BLaER1 treated with 17β-estradiol and CSF1 and Interleukin-3, amounts not matched to agents 10 nM and 100 nM (cell line): Measurements from ENCODE around the gene COG5.

Source experiments
- H3K27ac ChIP-seq, 11 experiments: shearing (Covaris generic); formaldehyde crosslinking; 2 replicates each; pipeline ENCODE4 v1.8.1; 2022
- H3K27me3 ChIP-seq, 11 experiments: shearing (Covaris generic); formaldehyde crosslinking; 2 replicates each; pipeline ENCODE4 v1.8.1; 2022
- H3K36me3 ChIP-seq, 11 experiments: shearing (Covaris generic); formaldehyde crosslinking; 2 replicates each; pipeline ENCODE4 v1.8.1; 2022
- H3K4me1 ChIP-seq, 10 experiments: shearing (Covaris generic); formaldehyde crosslinking; 2 replicates each; pipeline ENCODE4 v1.8.1; 2022
- H3K4me2 ChIP-seq, 11 experiments: shearing (Covaris generic); formaldehyde crosslinking; 2 replicates each; pipeline ENCODE4 v1.8.1; 2022
- H3K4me3 ChIP-seq, 10 experiments: shearing (Covaris generic); formaldehyde crosslinking; 2 replicates each; pipeline ENCODE4 v1.8.1; 2022
- H3K9ac ChIP-seq, 11 experiments: shearing (Covaris generic); formaldehyde crosslinking; 2 replicates each; pipeline ENCODE4 v1.8.1; 2022
- H3K9me3 ChIP-seq, 11 experiments: shearing (Covaris generic); formaldehyde crosslinking; replicated peaks in 1 of 11; 2 replicates each; pipeline ENCODE4 v1.8.1; 2022
- H4K20me1 ChIP-seq, 11 experiments: shearing (Covaris generic); formaldehyde crosslinking; 2 replicates each; pipeline ENCODE4 v1.8.1; 2022
- Cebpa-rat ChIP-seq, 11 experiments: shearing (Covaris generic); IDR thresholded peaks; 2 replicates each; pipeline ENCODE4 v1.8.1; 2022

COG5 gene

DNA sequence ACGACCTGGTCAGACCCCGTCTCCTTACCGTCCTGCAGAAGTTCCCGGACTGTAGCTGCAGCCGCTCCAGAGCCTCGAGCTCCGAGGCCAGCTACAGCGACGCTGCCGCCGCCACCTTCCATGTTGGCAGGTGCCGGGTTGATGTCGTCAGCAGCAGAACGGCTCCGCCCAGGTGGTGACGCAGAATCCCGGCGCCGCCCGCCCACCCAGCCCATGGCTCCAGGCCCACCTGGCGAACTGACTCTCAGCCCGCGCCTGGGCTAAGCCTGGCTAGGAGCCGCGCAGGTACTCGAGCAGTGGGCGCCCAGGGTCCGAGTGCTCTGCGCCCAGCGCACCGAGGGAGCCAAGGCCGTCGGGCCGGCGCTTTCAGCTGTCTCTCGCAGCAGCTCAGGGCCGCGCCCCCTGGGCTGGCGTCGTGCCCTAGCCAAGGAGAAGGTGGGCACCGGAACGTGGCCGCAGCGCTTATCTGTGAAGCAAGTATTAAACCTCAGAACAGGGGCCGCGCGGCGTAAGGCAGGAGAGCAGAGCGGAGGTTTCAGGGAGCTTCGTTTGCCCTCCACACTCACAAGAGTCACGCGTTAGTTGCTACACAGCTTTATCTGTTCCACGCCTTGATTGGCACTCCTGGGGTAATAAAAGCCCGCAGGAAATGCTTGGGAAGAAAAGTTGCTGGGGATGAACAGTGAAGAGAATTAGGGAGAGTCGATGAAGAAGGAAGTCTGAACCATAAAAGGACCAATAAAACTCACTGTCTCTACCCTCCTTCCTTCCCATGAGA is at the start of gene COG5, which contains the start of gene DUS4L:
TSS of gene COG5 (minus strand) at position 146 of the 778 bp plus-strand sequence. CDS start at position 122, 24 bp downstream.
TSS of gene DUS4L (plus strand) at position 197 of the 778 bp plus-strand sequence. CDS start 3,100 bp downstream, outside the sequence.
- Histone ChIP-seq H3K9me3 (no peaks in the 10 kb centered on the region), H3K4me1 (peaks cover 34 to 55% (median 44%) of the 10 kb centered on the region in 10 experiments), H3K36me3 (peaks cover 0 to 17% (median 5%) of the 10 kb centered on the region in 11 experiments; a peak in 5 of 22 replicates), H3K27ac (peak within 1 kb of the TSS; percentile 84 to 93 (median 90)), H4K20me1 (peaks cover 0 to 22% (median 10%) of the 10 kb centered on the region in 11 experiments; a peak in 10 of 22 replicates), H3K9ac (peak within 1 kb of the TSS; percentile 82 to 94 (median 89)), H3K4me2 (peak within 1 kb of the TSS; percentile 77 to 93 (median 89)), H3K27me3 (no peaks in the 10 kb centered on the region), H3K4me3 (peak within 1 kb of the TSS; percentile 81 to 97 (median 88))
- TF ChIP-seq Cebpa-rat (IDR thresholded peaks at IDR 0.05), result no peak

DNA sequence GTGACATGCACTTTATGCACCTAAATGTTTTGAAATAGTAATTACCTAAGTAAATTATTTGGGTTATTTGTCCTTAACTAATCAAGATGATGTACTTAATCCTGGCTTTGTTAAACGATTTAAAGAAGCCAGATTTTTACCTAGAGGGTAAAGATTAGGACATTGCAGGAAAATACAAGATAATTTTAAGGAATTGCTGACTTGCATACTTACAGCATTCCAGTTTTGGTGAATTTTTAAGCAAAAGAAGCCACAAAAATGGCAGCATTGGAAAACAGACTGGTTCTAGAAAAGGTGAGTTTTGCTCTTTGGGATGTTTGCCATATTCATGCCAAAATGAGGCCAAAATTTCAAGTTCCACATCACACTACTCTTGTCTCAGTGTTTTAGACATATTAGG is 49.7 kb upstream of the COG5 start:
- peaks cover 5 to 53% (median 27%) of the 10 kb centered on the region in 11 experiments; a peak in 18 of 22 replicates for H3K36me3 ChIP-seq
- no peak overlapping the region for H3K4me3 ChIP-seq
- H3K9ac ChIP-seq, result no peak overlapping the region
- H3K27me3 ChIP-seq, result no peaks in the 10 kb centered on the region
- TF ChIP-seq Cebpa-rat (IDR thresholded peaks at IDR 0.05), result no peak
- H3K4me2 ChIP-seq, result no peak overlapping the region
- H3K4me1 ChIP-seq, result peaks cover 0 to 34% (median 0%) of the 10 kb centered on the region in 10 experiments; a peak in 4 of 20 replicates
- H4K20me1 ChIP-seq, result no peaks in the 10 kb centered on the region
- H3K9me3 ChIP-seq, result no peaks in the 10 kb centered on the region
- H3K27ac ChIP-seq, result no peak overlapping the region

DNA sequence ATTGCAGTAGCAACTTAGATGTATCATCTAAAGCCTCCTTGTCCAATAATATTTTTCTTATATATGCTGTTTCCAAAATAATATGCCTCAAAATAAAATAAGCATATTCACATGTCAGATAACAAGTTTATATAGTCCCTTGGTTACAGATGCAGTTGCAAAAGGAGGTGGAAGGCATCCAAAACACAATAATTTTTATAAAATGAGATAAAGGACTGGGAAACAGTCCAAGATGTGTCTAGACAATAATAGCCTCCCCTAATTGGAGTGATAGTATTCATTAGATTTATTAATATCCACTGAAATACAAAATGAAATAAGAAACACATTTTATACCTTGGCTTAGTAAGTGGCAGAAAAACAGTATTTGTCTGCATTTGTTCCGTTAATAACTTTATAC is 46.6 kb upstream of the COG5 start:
- Histone ChIP-seq H3K4me1 (peaks cover 0 to 9% (median 0%) of the 10 kb centered on the region in 10 experiments; a peak in 2 of 20 replicates), H4K20me1 (no peaks in the 10 kb centered on the region), H3K4me3 (no peak overlapping the region), H3K36me3 (peaks cover 5 to 52% (median 23%) of the 10 kb centered on the region in 11 experiments; a peak in 18 of 22 replicates), H3K9me3 (no peaks in the 10 kb centered on the region), H3K27ac (no peak overlapping the region), H3K9ac (no peak overlapping the region), H3K27me3 (no peaks in the 10 kb centered on the region), H3K4me2 (no peak overlapping the region)
- no peak for TF ChIP-seq Cebpa-rat (IDR thresholded peaks at IDR 0.05)

DNA sequence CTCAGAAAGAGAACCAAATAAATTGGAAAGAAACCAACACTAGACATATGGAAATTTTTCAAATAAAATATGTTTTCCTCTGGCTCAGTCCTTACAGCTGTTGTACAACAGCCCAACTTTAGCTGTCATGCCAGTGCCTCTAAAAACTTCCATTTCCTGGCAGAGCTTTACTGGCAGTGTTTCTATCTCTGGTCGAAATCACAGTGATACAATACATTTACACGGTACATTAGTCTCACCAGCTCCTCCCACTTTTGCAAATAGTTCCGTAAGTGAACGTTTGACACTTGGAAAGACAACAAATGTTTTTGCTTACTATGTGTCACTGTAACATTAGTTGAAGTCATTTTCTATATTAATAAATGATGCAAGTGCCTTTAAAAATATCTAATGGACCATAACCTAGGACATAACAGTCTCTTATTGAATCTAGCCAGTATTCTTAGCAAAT is 46.1 kb upstream of the COG5 start:
- TF ChIP-seq Cebpa-rat (IDR thresholded peaks at IDR 0.05), result no peak

DNA sequence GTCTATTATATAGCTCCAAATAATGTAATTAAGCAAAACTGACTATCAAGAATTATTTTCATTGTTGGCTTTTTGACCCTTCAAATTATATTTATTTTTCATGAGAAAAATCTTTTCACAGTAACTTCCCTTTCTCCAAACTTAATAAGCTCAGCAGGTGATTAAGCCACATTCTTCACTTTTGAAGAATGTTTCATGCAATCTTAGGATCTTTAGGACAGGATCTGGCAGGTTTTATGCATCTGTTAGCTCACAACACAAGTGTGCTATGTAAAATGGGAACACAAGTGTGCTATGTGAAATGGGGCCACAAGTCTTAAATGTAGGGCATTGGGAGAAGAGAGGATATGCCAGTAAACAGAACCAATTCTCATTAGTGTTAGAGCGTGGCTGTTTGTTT is 42.6 kb upstream of the COG5 start:
- Histone ChIP-seq H3K9me3 (no peaks in the 10 kb centered on the region), H3K4me2 (no peak overlapping the region), H3K27ac (no peak overlapping the region), H3K36me3 (peaks cover 0 to 56% (median 5%) of the 10 kb centered on the region in 11 experiments; a peak in 5 of 22 replicates), H3K4me3 (no peak overlapping the region), H3K4me1 (no peaks in the 10 kb centered on the region), H3K9ac (no peak overlapping the region), H4K20me1 (no peaks in the 10 kb centered on the region), H3K27me3 (no peaks in the 10 kb centered on the region)
- no peak for TF ChIP-seq Cebpa-rat (IDR thresholded peaks at IDR 0.05)

More for the DNA sequence above, 46.1 kb upstream of the COG5 start:
- Histone ChIP-seq H3K36me3 (peaks cover 5 to 52% (median 20%) of the 10 kb centered on the region in 11 experiments; a peak in 18 of 22 replicates), H3K4me3 (no peak overlapping the region), H3K4me2 (no peak overlapping the region), H3K9me3 (no peaks in the 10 kb centered on the region), H3K4me1 (peaks cover 0 to 6% (median 0%) of the 10 kb centered on the region in 10 experiments; a peak in 2 of 20 replicates), H3K9ac (no peak overlapping the region), H3K27ac (no peak overlapping the region), H4K20me1 (no peaks in the 10 kb centered on the region), H3K27me3 (no peaks in the 10 kb centered on the region)

DNA sequence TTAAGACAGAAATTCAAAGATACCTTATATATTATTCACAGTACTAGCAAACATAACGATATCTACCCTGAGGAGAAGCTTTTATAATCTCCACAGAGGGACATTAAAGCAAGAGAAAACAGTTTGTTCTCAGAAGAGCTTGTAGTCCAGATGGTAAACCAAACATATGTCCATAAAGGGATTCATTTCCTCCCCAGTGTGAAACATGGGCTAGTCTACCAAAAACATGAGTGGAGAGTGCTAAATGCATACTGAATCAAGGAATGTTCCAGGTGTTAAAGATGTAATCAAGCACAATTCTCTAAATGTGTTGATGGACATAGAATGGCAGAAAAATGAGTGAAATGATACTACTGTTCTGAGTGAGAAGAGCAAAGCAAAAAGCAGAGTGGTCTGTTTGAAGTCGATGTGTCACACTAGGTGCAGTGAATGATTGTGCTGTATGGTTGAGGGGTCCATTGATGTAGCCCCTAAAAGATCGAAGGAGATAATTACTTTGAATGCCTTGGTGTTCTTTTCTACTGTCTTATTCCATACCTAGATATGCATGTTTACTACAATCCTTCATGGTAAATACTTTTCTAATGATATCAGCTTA is 41.6 kb upstream of the COG5 start:
- peaks cover 0 to 65% (median 5%) of the 10 kb centered on the region in 11 experiments; a peak in 6 of 22 replicates for H3K36me3 ChIP-seq
- TF ChIP-seq Cebpa-rat (IDR thresholded peaks at IDR 0.05), result no peak
- no peaks in the 10 kb centered on the region for H3K4me1 ChIP-seq
- no peak overlapping the region for H3K27ac ChIP-seq
- H4K20me1 ChIP-seq, result no peaks in the 10 kb centered on the region
- no peaks in the 10 kb centered on the region for H3K27me3 ChIP-seq
- no peak overlapping the region for H3K4me3 ChIP-seq
- H3K9me3 ChIP-seq, result no peaks in the 10 kb centered on the region
- H3K9ac ChIP-seq, result no peak overlapping the region
- no peak overlapping the region for H3K4me2 ChIP-seq

DNA sequence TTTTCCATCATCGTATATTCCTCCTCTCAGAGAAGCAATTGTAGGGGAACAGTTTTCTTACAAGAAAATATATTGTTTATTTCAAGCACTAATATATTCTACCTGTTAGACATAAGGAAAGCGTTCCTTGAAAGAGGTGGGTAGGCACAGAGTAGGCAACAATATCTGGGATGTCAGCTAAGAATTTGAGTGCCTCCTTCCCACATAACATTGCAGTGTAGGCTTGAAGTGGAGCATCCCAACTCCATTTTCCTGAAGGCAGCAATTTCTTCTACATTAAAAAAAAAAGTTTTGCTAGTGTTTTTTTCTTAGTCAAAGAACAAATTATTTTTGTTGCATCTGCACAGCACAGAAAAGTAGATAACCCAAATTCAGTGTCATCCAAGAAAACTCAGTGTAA is 37.1 kb upstream of the COG5 start:
- TF ChIP-seq Cebpa-rat (IDR thresholded peaks at IDR 0.05), result no peak
- no peaks in the 10 kb centered on the region for H3K4me1 ChIP-seq
- H3K9me3 ChIP-seq, result no peaks in the 10 kb centered on the region
- H3K9ac ChIP-seq, result no peak overlapping the region
- H3K4me2 ChIP-seq, result no peak overlapping the region
- H3K27ac ChIP-seq, result no peak overlapping the region
- no peaks in the 10 kb centered on the region for H3K27me3 ChIP-seq
- no peak overlapping the region for H3K4me3 ChIP-seq
- H4K20me1 ChIP-seq, result no peaks in the 10 kb centered on the region
- H3K36me3 ChIP-seq, result peaks cover 0 to 59% (median 5%) of the 10 kb centered on the region in 11 experiments; a peak in 9 of 22 replicates

DNA sequence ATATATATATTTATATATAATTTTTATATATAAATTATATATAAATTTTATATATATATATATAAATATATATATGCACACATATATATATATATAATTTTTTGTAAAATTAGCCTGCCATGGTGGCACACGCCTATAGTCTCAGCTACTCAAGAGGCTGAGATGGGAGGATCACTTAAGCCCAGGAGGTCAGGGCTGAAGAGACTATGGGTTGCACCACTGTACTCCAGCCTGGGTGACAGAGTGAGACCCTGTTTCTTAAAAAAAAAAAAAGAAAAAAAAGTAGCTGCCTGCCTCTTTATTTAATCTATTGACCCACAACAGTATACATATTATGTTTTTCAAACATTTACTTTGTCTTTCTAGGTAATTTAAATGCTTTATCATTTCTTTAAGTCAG is 35.5 kb upstream of the COG5 start:
- Histone ChIP-seq H3K9me3 (no peaks in the 10 kb centered on the region), H3K4me1 (no peaks in the 10 kb centered on the region), H3K9ac (no peak overlapping the region), H3K36me3 (peaks cover 3 to 66% (median 17%) of the 10 kb centered on the region in 11 experiments; a peak in 19 of 22 replicates), H3K27ac (no peak overlapping the region), H3K27me3 (no peaks in the 10 kb centered on the region), H3K4me2 (no peak overlapping the region), H4K20me1 (no peaks in the 10 kb centered on the region), H3K4me3 (no peak overlapping the region)
- TF ChIP-seq Cebpa-rat (IDR thresholded peaks at IDR 0.05), result no peak

DNA sequence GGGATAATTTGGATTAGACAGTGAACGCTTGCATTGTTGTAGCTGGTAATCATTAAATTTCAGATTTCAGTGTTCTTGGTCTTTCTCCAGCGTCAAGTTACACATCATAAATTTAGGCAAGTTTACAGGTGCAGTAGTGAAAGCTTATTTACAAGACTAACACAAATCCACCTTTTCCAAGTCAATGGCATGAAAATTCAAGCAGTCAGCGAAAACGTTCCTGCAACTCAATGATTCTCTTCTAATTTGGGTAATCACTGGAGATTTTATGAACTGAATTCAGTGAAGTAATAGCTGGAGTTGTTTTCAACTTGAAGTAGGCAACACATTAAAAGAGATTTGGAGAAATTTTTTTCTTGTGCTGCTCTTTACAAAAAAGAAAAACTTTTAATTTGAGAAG is 34.2 kb upstream of the COG5 start:
- H3K27ac ChIP-seq, result no peak overlapping the region
- no peak overlapping the region for H3K9ac ChIP-seq
- peaks cover 4 to 61% (median 17%) of the 10 kb centered on the region in 11 experiments; a peak in 20 of 22 replicates for H3K36me3 ChIP-seq
- no peak for TF ChIP-seq Cebpa-rat (IDR thresholded peaks at IDR 0.05)
- no peaks in the 10 kb centered on the region for H3K9me3 ChIP-seq
- H3K27me3 ChIP-seq, result no peaks in the 10 kb centered on the region
- no peaks in the 10 kb centered on the region for H3K4me1 ChIP-seq
- H3K4me2 ChIP-seq, result no peak overlapping the region
- no peaks in the 10 kb centered on the region for H4K20me1 ChIP-seq
- no peak overlapping the region for H3K4me3 ChIP-seq
